SK-N-MC (cell line): ENCODE data around the gene LYVE1.

Experiments
- DNase-seq: peaks from one replicate; pipeline ENCODE4 v3.0.0-alpha.2; 2011; ENCODE audit warnings: low read depth, low spot score
- H3K27ac ChIP-seq: fragments of 200-600 bp; sonication (generic); 2 replicates; pipeline ENCODE4 v1.5.1; 2016; ENCODE audit warnings: mixed run types
- H3K36me3 ChIP-seq: fragments of 200-600 bp; sonication (generic); 2 replicates; pipeline ENCODE4 v1.6.1; 2017; ENCODE audit warnings: antibody characterized with exemption, low read length, mixed read lengths; ENCODE audit not compliant: insufficient read depth
- H3K4me3 ChIP-seq: fragments of 200-600 bp; sonication (generic); 2 replicates; pipeline ENCODE4 v1.5.1; 2016
- H3K9ac ChIP-seq: fragments of 200-600 bp; sonication (generic); 2 replicates; pipeline ENCODE4 v1.8.0; 2017; ENCODE audit warnings: mixed run types, mixed read lengths; ENCODE audit not compliant: insufficient read length
- H3K9me3 ChIP-seq: fragments of 200-600 bp; sonication (generic); 2 replicates; pipeline ENCODE4 v1.6.1; 2017; ENCODE audit warnings: low read depth, mild to moderate bottlenecking, antibody characterized with exemption, low read length, moderate library complexity, mixed read lengths
- EZH2 ChIP-seq: fragments of 200-600 bp; sonication (generic); IDR thresholded peaks from one replicate; pipeline ENCODE4 v1.6.1; 2017; ENCODE audit warnings: antibody characterized with exemption
- FOXP2 ChIP-seq: optimal IDR thresholded peaks from 2 replicates; pipeline ENCODE3; 2011; ENCODE audit warnings: mild to moderate bottlenecking, moderate library complexity; ENCODE audit not compliant: insufficient read depth; ENCODE audit errors: extremely low read length, control extremely low read depth
- POLR2AphosphoS5 ChIP-seq: IDR thresholded peaks from 2 replicates; pipeline ENCODE4 v1.6.1; 2012; ENCODE audit warnings: mild to moderate bottlenecking, low read depth, low read length, borderline replicate concordance

LYVE1 gene

GRCh38 chr11:10605941-10606381 lies 37.5 kb upstream of the LYVE1 start:
- peak; percentile 89 for DNase-seq
- no peaks in the 10 kb centered on the region for H3K9me3 ChIP-seq
- peak overlapping the region; percentile 76 for H3K4me3 ChIP-seq
- peak overlapping the region; percentile 77 for H3K9ac ChIP-seq
- peak overlapping the region; percentile 100 for H3K27ac ChIP-seq
- H3K36me3 ChIP-seq = no peaks in the 10 kb centered on the region
- TF ChIP-seq POLR2AphosphoS5 (peak; percentile 76), EZH2 (no peak), FOXP2 (no peak)

GRCh38 chr11:10604798-10605197 lies 36.3 kb upstream of the LYVE1 start:
- Histone ChIP-seq H3K9me3 (no peaks in the 10 kb centered on the region), H3K4me3 (no peak overlapping the region; the same call in 1 of the 2 replicates), H3K27ac (peak overlapping the region; percentile 100), H3K36me3 (no peaks in the 10 kb centered on the region), H3K9ac (peak overlapping the region; percentile 35)
- DNase-seq = no peak
- TF ChIP-seq FOXP2 = no peak
- no peak for TF ChIP-seq EZH2
- no peak for TF ChIP-seq POLR2AphosphoS5

GRCh38 chr11:10604340-10604748 lies 35.9 kb upstream of the LYVE1 start:
- peak overlapping the region; percentile 39 for H3K9ac ChIP-seq
- peak overlapping the region; percentile 100 for H3K27ac ChIP-seq
- TF ChIP-seq EZH2 (no peak), POLR2AphosphoS5 (no peak), FOXP2 (no peak)
- H3K9me3 ChIP-seq = no peaks in the 10 kb centered on the region
- no peak for DNase-seq
- no peaks in the 10 kb centered on the region for H3K36me3 ChIP-seq
- H3K4me3 ChIP-seq = no peak overlapping the region

GRCh38 chr11:10603721-10604297 lies 35.3 kb upstream of the LYVE1 start:
- TF ChIP-seq FOXP2 (no peak), POLR2AphosphoS5 (no peak), EZH2 (no peak)
- H3K4me3 ChIP-seq = no peak overlapping the region
- H3K9ac ChIP-seq = peak overlapping the region; percentile 39
- DNase-seq = no peak
- no peaks in the 10 kb centered on the region for H3K9me3 ChIP-seq
- H3K27ac ChIP-seq = peak overlapping the region; percentile 100
- H3K36me3 ChIP-seq = peaks cover 1% of the 10 kb centered on the region; the same call in 1 of the 2 replicates

- no peak overlapping the region for H3K4me3 ChIP-seq
- no peaks in the 10 kb centered on the region for H3K9me3 ChIP-seq
- H3K36me3 ChIP-seq = peaks cover 2% of the 10 kb centered on the region; the same call in 1 of the 2 replicates
- no peak for TF ChIP-seq EZH2
- TF ChIP-seq POLR2AphosphoS5 = no peak
- no peak for TF ChIP-seq FOXP2
- no peak overlapping the region for H3K9ac ChIP-seq
- no peak for DNase-seq
- no peak overlapping the region for H3K27ac ChIP-seq
Observed at GRCh38 chr11:10602945-10603344, 34.5 kb upstream of the LYVE1 start.

GRCh38 chr11:10602366-10602765 lies 33.9 kb upstream of the LYVE1 start:
- Histone ChIP-seq H3K9me3 (no peaks in the 10 kb centered on the region), H3K27ac (no peak overlapping the region), H3K36me3 (peaks cover 2% of the 10 kb centered on the region; the same call in 1 of the 2 replicates), H3K9ac (no peak overlapping the region), H3K4me3 (no peak overlapping the region)
- no peak for TF ChIP-seq EZH2
- TF ChIP-seq POLR2AphosphoS5 = no peak
- TF ChIP-seq FOXP2 = no peak
- no peak for DNase-seq

- no peak overlapping the region for H3K4me3 ChIP-seq
- DNase-seq = no peak
- H3K36me3 ChIP-seq = peaks cover 2% of the 10 kb centered on the region; the same call in 1 of the 2 replicates
- H3K27ac ChIP-seq = no peak overlapping the region
- H3K9ac ChIP-seq = no peak overlapping the region
- TF ChIP-seq POLR2AphosphoS5 = no peak
- no peaks in the 10 kb centered on the region for H3K9me3 ChIP-seq
Observed at GRCh38 chr11:10601837-10602236, 33.4 kb upstream of the LYVE1 start.

GRCh38 chr11:10600570-10601248 lies 32.2 kb upstream of the LYVE1 start:
- TF ChIP-seq EZH2 = no peak
- TF ChIP-seq FOXP2 = no peak
- no peak for TF ChIP-seq POLR2AphosphoS5
- Histone ChIP-seq H3K9ac (no peak overlapping the region), H3K9me3 (no peaks in the 10 kb centered on the region), H3K4me3 (no peak overlapping the region), H3K27ac (no peak overlapping the region), H3K36me3 (peaks cover 2% of the 10 kb centered on the region; the same call in 1 of the 2 replicates)
- DNase-seq = no peak
